Psoas muscle (tissue), 8 donors: Measurements from ENCODE around the gene CUBN. TPM values are rescaled to one million over a fixed set of nuclear protein-coding genes. Genes with fewer than 3 reads are reported as not detected.
A peak's percentile ranks its signal among the peaks of the same experiment; 100 is the strongest.

Experiments used
- ATAC-seq, 4 donors: fragments of 200-7000 bp; cut with Tn5 transposase; one replicate each; pipeline ENCODE4 v1.9.1; 2020; ENCODE audit warnings: moderate library complexity in 3 of 4, mild to moderate bottlenecking in 2 of 4
- DNase-seq, 2 donors: peaks; one replicate each; pipeline ENCODE4 v3.0.0-alpha.2; 2020
- H3K27ac ChIP-seq: fragments of 200-600 bp; one replicate; pipeline ENCODE4 v1.8.0; 2022
- H3K27me3 ChIP-seq, 3 donors: fragments of 200-600 bp in 1 of 3; one replicate each; pipeline versions ENCODE4 v1.6.1 to v1.8.0; 2013 to 2022; ENCODE audit warnings: low read length in 2 of 3, mild to moderate bottlenecking in 2 of 3, moderate library complexity in 1 of 3; ENCODE audit not compliant: insufficient read depth in 3 of 3
- H3K36me3 ChIP-seq, 2 donors: fragments of 200-600 bp in 1 of 2; one replicate each; pipeline versions ENCODE4 v1.6.1 to v1.8.0; 2013 to 2022; ENCODE audit warnings: low read depth in 1 of 2, mild to moderate bottlenecking in 1 of 2, moderate library complexity in 1 of 2; ENCODE audit not compliant: insufficient read depth in 1 of 2
- H3K4me1 ChIP-seq: fragments of 200-600 bp; one replicate; pipeline ENCODE4 v1.8.0; 2022
- H3K4me3 ChIP-seq: fragments of 200-600 bp; one replicate; pipeline ENCODE4 v1.8.0; 2022; ENCODE audit warnings: mild to moderate bottlenecking
- H3K9me3 ChIP-seq: fragments of 200-600 bp; one replicate; pipeline ENCODE4 v1.8.0; 2022
- CTCF ChIP-seq: fragments of 200-600 bp; IDR thresholded peaks from one replicate; pipeline ENCODE4 v1.8.0; 2022; ENCODE audit warnings: antibody characterized with exemption
- WGBS, 3 donors: extraction: QIAGEN DNeasy Blood & Tissue Kit; methylation state at CpG; one replicate each; pipeline versions ENCODE4 v1.1.6 to v1.1.7; 2013; 5-methylcytosine and 5-hydroxymethylcytosine counted together
- intact Hi-C, 2 donors: fragments of 100-400 bp; cut with DNase I; formaldehyde crosslinking; loops; one replicate each; pipeline versions ENCODE4 v1.11.0 to v1.14.2; 2022
- polyA plus RNA-seq, 3 donors: library from polyadenylated mRNA; stranded (reverse); fragments of 200-250 nt; gene quantifications; one replicate each; pipeline ENCODE4 v1.2.3, GENCODE V29; 2013
- total RNA-seq, 4 donors: library from RNA; stranded (reverse); fragmentation: NEBNext Ultra II Directional in 2 of 4; extraction: Animal tissue kit (Norgen Biotek cat#: 25700) in 2 of 4; gene quantifications; one replicate each; pipeline versions ENCODE4 v1.2.1 to v1.2.4, GENCODE V29; 2021 to 2023
- donor health status: healthy with polysubstance abuse.
- donor health status: DM: no; HTN: no; CAD: no; lungs with moderate emphysema.
- donor health status: Bipolar disorder and iron deficiency.
- donor health status: healthy.
- donor health status: DM: yes; HTN: yes; CAD: no.
- donor health status: DM: no; HTN: no; CAD: no.
- donor health status: DM: no; HTN: no; CAD: no.
- donor health status: DM: yes; HTN: yes; CAD: no.

CUBN gene
- total and polyA plus RNA-seq, 7 donors = 0.07 to 1.1 (median 0.22) TPM

GRCh38 chr10:17009212-17009700, 120.4 kb downstream of the CUBN start:
- 16 to 23% (median 23%) methylated on average over 3 of the region's 3 CpGs for WGBS, 3 donors
- Histone ChIP-seq H3K27me3 (no peaks in the 10 kb centered on the region), H3K36me3 (no peaks in the 10 kb centered on the region), H3K4me3 (no peak overlapping the region), H3K4me1 (peaks cover 9% of the 10 kb centered on the region), H3K9me3 (no peaks in the 10 kb centered on the region), H3K27ac (peak overlapping the region; percentile 60)
- ATAC-seq = peak in 3 of 4 donors; percentile 44 to 78 (median 77)
- no peak for DNase-seq
- no peak for TF ChIP-seq CTCF
- intact Hi-C loops = no loop called here

- H3K36me3 ChIP-seq = no peaks in the 10 kb centered on the region
- DNase-seq (no peak), ATAC-seq (no peak)
- TF ChIP-seq CTCF = no peak
- H3K9me3 ChIP-seq = no peaks in the 10 kb centered on the region
- no peak overlapping the region for H3K4me3 ChIP-seq
- H3K27ac ChIP-seq = peak overlapping the region; percentile 38
- WGBS, 3 donors = 63 to 64% (median 64%) methylated on average over 8 of the region's 8 CpGs
- peaks cover 10% of the 10 kb centered on the region for H3K4me1 ChIP-seq
- H3K27me3 ChIP-seq = no peaks in the 10 kb centered on the region
- intact Hi-C loops = no loop called here
Observed at GRCh38 chr10:17007418-17007770, 122.2 kb downstream of the CUBN start.

- WGBS, 3 donors = 53 to 59% (median 58%) methylated on average over 12 of the region's 12 CpGs
- intact Hi-C loops = no loop called here
- Histone ChIP-seq H3K27ac (peak overlapping the region; percentile 38), H3K4me3 (no peak overlapping the region), H3K4me1 (peaks cover 10% of the 10 kb centered on the region), H3K27me3 (no peaks in the 10 kb centered on the region), H3K9me3 (no peaks in the 10 kb centered on the region), H3K36me3 (no peaks in the 10 kb centered on the region)
- ATAC-seq (no peak), DNase-seq (no peak)
- no peak for TF ChIP-seq CTCF
Observed at GRCh38 chr10:17006631-17007417, 122.8 kb downstream of the CUBN start.

- intact Hi-C loops = no loop called here
- peaks cover 10% of the 10 kb centered on the region for H3K4me1 ChIP-seq
- H3K27ac ChIP-seq = peak overlapping the region; percentile 38
- no peak overlapping the region for H3K4me3 ChIP-seq
- TF ChIP-seq CTCF = no peak
- DNase-seq = no peak
- no peak for ATAC-seq
- 83 to 86% (median 83%) methylated on average over 8 of the region's 8 CpGs for WGBS, 3 donors
- H3K36me3 ChIP-seq = no peaks in the 10 kb centered on the region
- H3K27me3 ChIP-seq = no peaks in the 10 kb centered on the region
- H3K9me3 ChIP-seq = no peaks in the 10 kb centered on the region
Observed at GRCh38 chr10:17005621-17006566, 123.7 kb downstream of the CUBN start.
